A673 (cell line): ENCODE measurements around the gene GAS6. TPM values are rescaled to one million over a fixed set of nuclear protein-coding genes. Genes with fewer than 3 reads are reported as not detected.
"Not testable (repeated sequence)": the region's sequence is repeated elsewhere in the genome, so short reads cannot be mapped to it uniquely, and the experiment has no call there.

Source experiments
- BruUV-seq: library from RNA; stranded (reverse); fragments of 400-500 nt; replicated peaks from 2 replicates; lab custom pipeline; 2021; lab: Mats Ljungman, UMichigan
- CTCF ChIA-PET: fragments of 300-600 bp; sonication (Branson Sonifier 250); formaldehyde crosslinking; loops from one replicate; lab custom pipeline; 2022; ENCODE audit warnings: antibody characterized with exemption; lab: Charles Lee
- POLR2A ChIA-PET: fragments of 300-600 bp; sonication (Branson Sonifier 250); formaldehyde crosslinking; loops from one replicate; lab custom pipeline; 2022; ENCODE audit warnings: antibody characterized with exemption; ENCODE audit not compliant: low non-redundant PET; lab: Charles Lee
- DNase-seq: peaks from one replicate; pipeline ENCODE4 v3.0.0-alpha.2; 2015; ENCODE audit warnings: low spot score
- H3K27ac ChIP-seq: fragments of 200-600 bp; sonication (generic); 2 replicates; pipeline ENCODE4 v1.5.1; 2016; ENCODE audit warnings: mixed run types, low read depth, mild to moderate bottlenecking, mixed read lengths, antibody characterized with exemption, low read length; ENCODE audit not compliant: poor library complexity, severe bottlenecking
- H3K27me3 ChIP-seq: fragments of 200-600 bp; sonication (generic); replicated peaks from 2 replicates; pipeline ENCODE4 v1.6.1; 2017; ENCODE audit warnings: mixed run types, low read depth, mild to moderate bottlenecking, mixed read lengths, antibody characterized with exemption, low read length; ENCODE audit not compliant: insufficient read depth, poor library complexity
- H3K36me3 ChIP-seq: fragments of 200-600 bp; sonication (generic); 2 replicates; pipeline ENCODE4 v1.6.1; 2016; ENCODE audit warnings: mixed run types, mild to moderate bottlenecking, mixed read lengths, antibody characterized with exemption, low read length; ENCODE audit not compliant: insufficient read depth, poor library complexity, severe bottlenecking
- H3K4me1 ChIP-seq: fragments of 200-600 bp; sonication (generic); 2 replicates; pipeline ENCODE4 v1.6.1; 2017; ENCODE audit warnings: mixed run types, mild to moderate bottlenecking, mixed read lengths, antibody characterized with exemption, low read length; ENCODE audit not compliant: insufficient read depth, poor library complexity, severe bottlenecking
- H3K4me3 ChIP-seq: fragments of 200-600 bp; sonication (generic); 2 replicates; pipeline ENCODE4 v1.5.1; 2016; ENCODE audit warnings: low read depth, mixed run types, mild to moderate bottlenecking, mixed read lengths, low read length; ENCODE audit not compliant: poor library complexity, severe bottlenecking
- H3K9me3 ChIP-seq: fragments of 200-600 bp; sonication (generic); 2 replicates; pipeline ENCODE4 v1.6.1; 2016; ENCODE audit warnings: mixed run types, low read depth, mild to moderate bottlenecking, mixed read lengths, antibody characterized with exemption, low read length; ENCODE audit not compliant: poor library complexity, severe bottlenecking
- CTCF ChIP-seq: fragments of 300-800, 200-600 bp; sonication (generic); conservative IDR thresholded peaks from 2 replicates; pipeline ENCODE4 v1.5.1; 2017; ENCODE audit warnings: low read depth, mild to moderate bottlenecking, antibody characterized with exemption, low read length, moderate library complexity, mixed read lengths
- EZH2 ChIP-seq: fragments of 200-600 bp; sonication (generic); IDR thresholded peaks from 2 replicates; pipeline ENCODE4 v1.6.1; 2017; ENCODE audit warnings: borderline replicate concordance, low read depth, mild to moderate bottlenecking, mixed read lengths, antibody characterized with exemption, low read length; ENCODE audit not compliant: poor library complexity, severe bottlenecking
- intact Hi-C: fragments of 100-400 bp; cut with micrococcal nuclease; formaldehyde crosslinking; loops from one replicate; pipeline ENCODE4 v1.10.0; 2022; ENCODE audit not compliant: unreplicated experiment
- total RNA-seq: library from RNA; stranded (reverse); gene quantifications from 2 replicates; pipeline ENCODE4 v1.2.3, GENCODE V29; 2021

GAS6 gene
- total RNA-seq, 1 experiment from 2014 or later, result 0.67 TPM

DNA sequence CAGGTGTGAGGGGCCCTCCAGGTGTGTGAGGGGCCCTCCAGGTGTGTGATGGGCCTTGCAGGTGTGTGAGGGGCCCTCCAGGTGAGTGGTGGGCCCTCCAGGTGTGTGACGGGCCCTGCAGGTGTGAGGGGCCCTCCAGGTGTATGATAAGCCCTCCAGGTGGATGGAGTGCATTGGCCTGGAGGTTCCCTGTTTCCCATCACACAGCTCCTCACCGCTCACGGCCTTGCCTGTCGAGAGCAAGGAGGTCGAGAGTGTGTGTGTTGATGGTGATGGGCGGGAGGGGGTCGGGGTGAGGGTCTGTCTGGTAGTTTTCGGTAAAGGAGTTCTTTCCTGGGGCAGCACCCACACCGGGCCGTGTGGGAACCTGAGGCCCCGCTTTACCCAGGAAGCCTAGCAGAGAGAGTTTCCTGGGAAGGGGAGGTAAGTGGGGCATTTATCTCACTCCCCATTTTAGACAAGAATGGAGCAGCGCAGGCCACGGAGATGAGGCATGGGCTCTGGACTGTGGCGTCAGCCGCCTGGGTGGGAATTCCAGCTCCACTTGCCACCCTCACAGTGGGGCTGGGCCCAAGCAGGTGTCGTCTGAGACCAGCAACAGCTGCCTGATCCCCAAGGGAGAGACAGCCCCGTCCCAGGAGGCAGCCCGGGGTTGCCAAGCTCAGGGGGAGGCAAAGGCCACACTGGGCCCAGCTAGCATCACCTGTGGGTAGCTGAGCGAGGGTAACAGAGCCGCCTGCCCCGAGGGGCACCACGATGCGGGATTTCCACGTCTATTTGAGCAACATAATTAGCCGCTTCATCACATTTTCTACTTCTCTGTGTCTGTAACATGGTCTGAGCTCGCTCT, 10.9 kb upstream of the GAS6 start:
- intact Hi-C loops, result no loop called here
- no peaks in the 10 kb centered on the region for H3K36me3 ChIP-seq
- no TSS peak for BruUV-seq

DNA sequence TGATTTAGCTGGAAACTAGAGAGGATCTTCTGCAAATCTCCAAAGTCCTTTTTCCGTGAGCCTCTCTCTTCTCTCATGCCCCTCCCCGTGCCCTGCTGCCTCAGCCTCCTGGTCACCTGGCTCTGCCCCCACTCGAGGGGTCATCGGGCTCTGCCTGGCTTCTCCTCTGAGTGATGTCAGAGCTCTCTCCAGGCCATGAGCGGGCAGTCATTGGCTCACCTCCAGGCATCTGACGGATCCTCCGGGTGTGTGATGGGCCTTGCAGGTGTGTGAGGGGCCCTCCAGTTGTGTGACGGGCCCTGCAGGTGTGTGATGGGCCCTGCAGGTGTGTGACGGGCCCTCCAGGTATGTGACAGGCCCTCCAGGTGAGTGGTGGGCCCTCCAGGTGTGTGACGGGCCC, 10.3 kb upstream of the GAS6 start:
- POLR2A ChIA-PET, result no interaction called here
- H3K4me3 ChIP-seq, result no peak overlapping the region
- no peak for TF ChIP-seq EZH2
- TF ChIP-seq CTCF, result no peak
- intact Hi-C loops, result no loop called here
- peaks cover 27% of the 10 kb centered on the region for H3K27me3 ChIP-seq
- H3K9me3 ChIP-seq, result peaks cover 4% of the 10 kb centered on the region
- CTCF ChIA-PET, result no interaction called here
- no TSS peak for BruUV-seq
- H3K4me1 ChIP-seq, result peaks cover 3% of the 10 kb centered on the region
- no peaks in the 10 kb centered on the region for H3K36me3 ChIP-seq
- no peak for DNase-seq
- no peak overlapping the region for H3K27ac ChIP-seq

More for the DNA sequence above, 10.9 kb upstream of the GAS6 start:
- Histone ChIP-seq H3K4me3 (no peak overlapping the region), H3K27me3 (peaks cover 22% of the 10 kb centered on the region), H3K9me3 (peaks cover 4% of the 10 kb centered on the region), H3K4me1 (peaks cover 6% of the 10 kb centered on the region), H3K27ac (no peak overlapping the region)
- no peak for DNase-seq
- ChIA-PET POLR2A (no interaction called here), CTCF (no interaction called here)
- TF ChIP-seq CTCF, result no peak

GRCh38 chr13:113869263-113869662, 5.4 kb upstream of the GAS6 start:
- DNase-seq, result no peak
- Histone ChIP-seq H3K27me3 (peaks cover 59% of the 10 kb centered on the region), H3K27ac (no peak overlapping the region), H3K36me3 (no peaks in the 10 kb centered on the region), H3K9me3 (peaks cover 4% of the 10 kb centered on the region), H3K4me1 (no peaks in the 10 kb centered on the region), H3K4me3 (no peak overlapping the region)
- BruUV-seq, result no TSS peak
- ChIA-PET CTCF (no interaction called here), POLR2A (no interaction called here)
- TF ChIP-seq EZH2 (no peak), CTCF (no peak)
- intact Hi-C loops, result no loop called here

DNA sequence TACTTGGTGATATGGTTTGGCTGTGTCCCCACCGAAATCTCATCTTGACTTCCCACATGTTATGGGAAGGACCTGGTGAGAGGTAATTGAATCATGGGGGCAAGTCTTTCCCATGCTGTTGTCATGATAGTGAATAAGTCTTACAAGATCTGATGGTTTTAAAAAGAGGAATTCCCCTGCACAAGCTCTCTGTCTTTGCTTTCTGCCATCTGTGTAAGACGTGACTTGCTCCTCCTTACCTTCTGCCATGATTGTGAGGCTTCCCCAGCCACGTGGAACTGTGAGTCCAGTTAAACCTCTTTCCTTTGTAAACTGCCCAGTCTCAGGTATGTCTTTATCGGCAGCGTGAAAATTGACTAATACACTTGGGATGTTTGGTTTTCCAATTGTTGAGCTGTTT, 4.0 kb upstream of the GAS6 start:
- H3K36me3 ChIP-seq, H3K9me3 ChIP-seq, H3K4me3 ChIP-seq, H3K4me1 ChIP-seq, CTCF ChIA-PET, POLR2A ChIA-PET, DNase-seq, BruUV-seq, intact Hi-C loops, H3K27ac ChIP-seq: not testable (repeated sequence)
- H3K27me3 ChIP-seq, result peaks cover 62% of the 10 kb centered on the region
